GM23338 (cell line): ENCODE results near the gene POLR3A. TPM values are rescaled to one million over a fixed set of nuclear protein-coding genes. Genes with fewer than 3 reads are reported as not detected.

Experiments used
- ATAC-seq: fragments of 200-7000 bp; cut with Tn5 transposase; 3 replicates; pipeline ENCODE4 v1.9.1; 2020
- DNase-seq: peaks from one replicate; pipeline ENCODE4 v3.0.0-alpha.2; 2015; ENCODE audit warnings: low spot score
- H2AFZ ChIP-seq: fragments of 200-600 bp; sonication (generic); 2 replicates; pipeline ENCODE4 v1.8.0; 2016; ENCODE audit warnings: antibody characterized with exemption, mild to moderate bottlenecking, moderate library complexity
- H3F3A ChIP-seq: fragments of 200-600 bp; sonication (generic); replicated peaks from 2 replicates; pipeline ENCODE4 v1.8.0; 2017; ENCODE audit warnings: antibody characterized with exemption, mixed run types, low read depth
- H3K27ac ChIP-seq: fragments of 200-600 bp; sonication (generic); 2 replicates; pipeline ENCODE4 v1.6.1; 2016; ENCODE audit warnings: low read depth
- H3K27me3 ChIP-seq: fragments of 200-600 bp; sonication (generic); 2 replicates; pipeline ENCODE4 v1.8.0; 2016; ENCODE audit warnings: mild to moderate bottlenecking, mixed run types, moderate library complexity; ENCODE audit not compliant: insufficient read depth
- H3K36me3 ChIP-seq: fragments of 200-600 bp; sonication (generic); 2 replicates; pipeline ENCODE4 v1.8.0; 2016; ENCODE audit warnings: mild to moderate bottlenecking; ENCODE audit not compliant: insufficient read depth
- H3K4me1 ChIP-seq: fragments of 200-600 bp; sonication (generic); 2 replicates; pipeline ENCODE4 v1.8.0; 2016; ENCODE audit warnings: mild to moderate bottlenecking, moderate library complexity; ENCODE audit not compliant: insufficient read depth
- H3K4me2 ChIP-seq: fragments of 200-600 bp; sonication (generic); 2 replicates; pipeline ENCODE4 v1.7.1; 2017; ENCODE audit warnings: mixed run types
- H3K4me3 ChIP-seq: fragments of 200-600 bp; sonication (generic); 2 replicates; pipeline ENCODE4 v1.6.1; 2016; ENCODE audit warnings: mixed run types
- H3K79me2 ChIP-seq: fragments of 200-600 bp; sonication (generic); replicated peaks from 2 replicates; pipeline ENCODE4 v1.8.0; 2017; ENCODE audit warnings: mild to moderate bottlenecking; ENCODE audit not compliant: insufficient read depth
- H3K9me2 ChIP-seq: fragments of 200-600 bp; sonication (generic); 2 replicates; pipeline ENCODE4 v1.8.0; 2017; ENCODE audit not compliant: insufficient read depth
- H4K20me1 ChIP-seq: fragments of 200-600 bp; sonication (generic); replicated peaks from 2 replicates; pipeline ENCODE4 v1.8.0; 2017; ENCODE audit warnings: mild to moderate bottlenecking; ENCODE audit not compliant: insufficient read depth
- H3K27ac Mint-ChIP-seq: 2 replicates; pipeline ENCODE4 v1.8.0; 2020; ENCODE audit warnings: inconsistent platforms, mild to moderate bottlenecking, moderate library complexity, mixed read lengths
- H3K27me3 Mint-ChIP-seq: 3 replicates; pipeline ENCODE4 v1.8.0; 2022; ENCODE audit warnings: low read depth, mild to moderate bottlenecking, moderate library complexity, mixed read lengths, inconsistent platforms; ENCODE audit not compliant: insufficient read depth, poor library complexity
- H3K36me3 Mint-ChIP-seq: 3 replicates; pipeline ENCODE4 v1.8.0; 2021; ENCODE audit warnings: low read depth, mild to moderate bottlenecking, inconsistent platforms, moderate library complexity, mixed read lengths
- H3K4me1 Mint-ChIP-seq: 3 replicates; pipeline ENCODE4 v1.8.0; 2020; ENCODE audit warnings: mild to moderate bottlenecking, inconsistent platforms, mixed read lengths
- H3K4me3 Mint-ChIP-seq: 3 replicates; pipeline ENCODE4 v1.8.0; 2021; ENCODE audit warnings: moderate library complexity, mild to moderate bottlenecking, inconsistent platforms, mixed read lengths
- H3K9me3 Mint-ChIP-seq: 3 replicates; pipeline ENCODE4 v1.8.0; 2020; ENCODE audit warnings: moderate library complexity, mild to moderate bottlenecking, inconsistent platforms, mixed read lengths
- CREB1 ChIP-seq: fragments of 250-450 bp; sonication (Bioruptor Pico); IDR thresholded peaks from 2 replicates; pipeline ENCODE4 v1.5.0; 2020; ENCODE audit warnings: low read depth, mild to moderate bottlenecking, moderate library complexity
- EZH2 ChIP-seq: fragments of 200-600 bp; sonication (generic); IDR thresholded peaks from one replicate; pipeline ENCODE4 v1.8.0; 2017; ENCODE audit warnings: antibody characterized with exemption, mild to moderate bottlenecking, low read depth; ENCODE audit not compliant: unreplicated experiment
- EZH2phosphoT487 ChIP-seq: fragments of 200-600 bp; sonication (generic); IDR thresholded peaks from one replicate; pipeline ENCODE4 v1.8.1; 2018; ENCODE audit warnings: antibody characterized with exemption; ENCODE audit not compliant: unreplicated experiment
- JUNB ChIP-seq: IDR thresholded peaks from one replicate; pipeline ENCODE4 v1.6.1; 2016; ENCODE audit warnings: antibody characterized with exemption; ENCODE audit not compliant: unreplicated experiment
- NANOG ChIP-seq: IDR thresholded peaks from 2 replicates; pipeline ENCODE4 v1.6.1; 2016; ENCODE audit warnings: antibody characterized with exemption, borderline replicate concordance
- POLR2AphosphoS5 ChIP-seq: IDR thresholded peaks from 2 replicates; pipeline ENCODE4 v1.6.1; 2016; ENCODE audit warnings: antibody characterized with exemption, low read depth
- REST ChIP-seq: IDR thresholded peaks from one replicate; pipeline ENCODE4 v1.6.1; 2018; ENCODE audit warnings: antibody characterized with exemption; ENCODE audit not compliant: unreplicated experiment
- STAT1 ChIP-seq: IDR thresholded peaks from one replicate; pipeline ENCODE4 v1.6.1; 2016; ENCODE audit warnings: antibody characterized with exemption; ENCODE audit not compliant: unreplicated experiment
- ZNF114 ChIP-seq: fragments of 250-450 bp; sonication (Bioruptor Pico); IDR thresholded peaks from 2 replicates; pipeline ENCODE4 v1.5.0; 2020; ENCODE audit warnings: mild to moderate bottlenecking, moderate library complexity
- ZNF331 ChIP-seq: fragments of 250-450 bp; sonication (Bioruptor Pico); IDR thresholded peaks from 2 replicates; pipeline ENCODE4 v1.5.0; 2020; ENCODE audit warnings: low read depth, mild to moderate bottlenecking, moderate library complexity
- polyA plus RNA-seq: library from polyadenylated mRNA; unstranded; fragments of >200 nt; fragmentation: Nextera tagmentation; extraction: Ambion mirVana; gene quantifications from 2 replicates; pipeline ENCODE4 v1.2.1, GENCODE V29; 2016
- total RNA-seq: library from RNA; depleted of rRNA; stranded (reverse); fragments of >200 nt; shearing (Covaris generic); gene quantifications from 2 replicates; pipeline ENCODE4 v1.2.3, GENCODE V29; 2014
- TF ChIP-seq, protein P1 (sequence below): IDR thresholded peaks from 2 replicates; pipeline ENCODE4 v1.6.1; 2016; ENCODE audit warnings: antibody characterized with exemption
- TF ChIP-seq, protein P2 (sequence below), 2 experiments: fragments of 200-600 bp in 1 of 2; sonication (generic) in 1 of 2; conservative IDR thresholded peaks; 2 replicates each; pipeline versions ENCODE4 v1.5.1 to v1.6.1; 2016 to 2017; ENCODE audit warnings: antibody characterized with exemption in 2 of 2, low read depth in 2 of 2, mild to moderate bottlenecking in 2 of 2, moderate library complexity in 1 of 2
- TF ChIP-seq, protein P3 (sequence below): fragments of 250-450 bp; sonication (Bioruptor Pico); IDR thresholded peaks from 2 replicates; pipeline ENCODE4 v1.5.0; 2020; ENCODE audit warnings: mild to moderate bottlenecking, moderate library complexity

Gene POLR3A
- total and polyA plus RNA-seq, 2 experiments from 2014 or later: 11.6 to 35.5 TPM

- TF ChIP-seq CREB1 (CRISPR knock-in tag) (no peak), JUNB (no peak), POLR2AphosphoS5 (no peak), NANOG (no peak), ZNF331 (no peak), EZH2 (no peak), REST (no peak), EZH2phosphoT487 (no peak), ZNF114 (CRISPR knock-in tag) (no peak), STAT1 (no peak)
- TF ChIP-seq, protein P1, sequence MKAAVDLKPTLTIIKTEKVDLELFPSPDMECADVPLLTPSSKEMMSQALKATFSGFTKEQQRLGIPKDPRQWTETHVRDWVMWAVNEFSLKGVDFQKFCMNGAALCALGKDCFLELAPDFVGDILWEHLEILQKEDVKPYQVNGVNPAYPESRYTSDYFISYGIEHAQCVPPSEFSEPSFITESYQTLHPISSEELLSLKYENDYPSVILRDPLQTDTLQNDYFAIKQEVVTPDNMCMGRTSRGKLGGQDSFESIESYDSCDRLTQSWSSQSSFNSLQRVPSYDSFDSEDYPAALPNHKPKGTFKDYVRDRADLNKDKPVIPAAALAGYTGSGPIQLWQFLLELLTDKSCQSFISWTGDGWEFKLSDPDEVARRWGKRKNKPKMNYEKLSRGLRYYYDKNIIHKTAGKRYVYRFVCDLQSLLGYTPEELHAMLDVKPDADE: no peak
- TF ChIP-seq, protein P2, sequence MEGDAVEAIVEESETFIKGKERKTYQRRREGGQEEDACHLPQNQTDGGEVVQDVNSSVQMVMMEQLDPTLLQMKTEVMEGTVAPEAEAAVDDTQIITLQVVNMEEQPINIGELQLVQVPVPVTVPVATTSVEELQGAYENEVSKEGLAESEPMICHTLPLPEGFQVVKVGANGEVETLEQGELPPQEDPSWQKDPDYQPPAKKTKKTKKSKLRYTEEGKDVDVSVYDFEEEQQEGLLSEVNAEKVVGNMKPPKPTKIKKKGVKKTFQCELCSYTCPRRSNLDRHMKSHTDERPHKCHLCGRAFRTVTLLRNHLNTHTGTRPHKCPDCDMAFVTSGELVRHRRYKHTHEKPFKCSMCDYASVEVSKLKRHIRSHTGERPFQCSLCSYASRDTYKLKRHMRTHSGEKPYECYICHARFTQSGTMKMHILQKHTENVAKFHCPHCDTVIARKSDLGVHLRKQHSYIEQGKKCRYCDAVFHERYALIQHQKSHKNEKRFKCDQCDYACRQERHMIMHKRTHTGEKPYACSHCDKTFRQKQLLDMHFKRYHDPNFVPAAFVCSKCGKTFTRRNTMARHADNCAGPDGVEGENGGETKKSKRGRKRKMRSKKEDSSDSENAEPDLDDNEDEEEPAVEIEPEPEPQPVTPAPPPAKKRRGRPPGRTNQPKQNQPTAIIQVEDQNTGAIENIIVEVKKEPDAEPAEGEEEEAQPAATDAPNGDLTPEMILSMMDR (conservative IDR thresholded peaks at IDR 0.05; ENCODE audit: low read depth in 2 of 2): no peak
- TF ChIP-seq, protein P3, sequence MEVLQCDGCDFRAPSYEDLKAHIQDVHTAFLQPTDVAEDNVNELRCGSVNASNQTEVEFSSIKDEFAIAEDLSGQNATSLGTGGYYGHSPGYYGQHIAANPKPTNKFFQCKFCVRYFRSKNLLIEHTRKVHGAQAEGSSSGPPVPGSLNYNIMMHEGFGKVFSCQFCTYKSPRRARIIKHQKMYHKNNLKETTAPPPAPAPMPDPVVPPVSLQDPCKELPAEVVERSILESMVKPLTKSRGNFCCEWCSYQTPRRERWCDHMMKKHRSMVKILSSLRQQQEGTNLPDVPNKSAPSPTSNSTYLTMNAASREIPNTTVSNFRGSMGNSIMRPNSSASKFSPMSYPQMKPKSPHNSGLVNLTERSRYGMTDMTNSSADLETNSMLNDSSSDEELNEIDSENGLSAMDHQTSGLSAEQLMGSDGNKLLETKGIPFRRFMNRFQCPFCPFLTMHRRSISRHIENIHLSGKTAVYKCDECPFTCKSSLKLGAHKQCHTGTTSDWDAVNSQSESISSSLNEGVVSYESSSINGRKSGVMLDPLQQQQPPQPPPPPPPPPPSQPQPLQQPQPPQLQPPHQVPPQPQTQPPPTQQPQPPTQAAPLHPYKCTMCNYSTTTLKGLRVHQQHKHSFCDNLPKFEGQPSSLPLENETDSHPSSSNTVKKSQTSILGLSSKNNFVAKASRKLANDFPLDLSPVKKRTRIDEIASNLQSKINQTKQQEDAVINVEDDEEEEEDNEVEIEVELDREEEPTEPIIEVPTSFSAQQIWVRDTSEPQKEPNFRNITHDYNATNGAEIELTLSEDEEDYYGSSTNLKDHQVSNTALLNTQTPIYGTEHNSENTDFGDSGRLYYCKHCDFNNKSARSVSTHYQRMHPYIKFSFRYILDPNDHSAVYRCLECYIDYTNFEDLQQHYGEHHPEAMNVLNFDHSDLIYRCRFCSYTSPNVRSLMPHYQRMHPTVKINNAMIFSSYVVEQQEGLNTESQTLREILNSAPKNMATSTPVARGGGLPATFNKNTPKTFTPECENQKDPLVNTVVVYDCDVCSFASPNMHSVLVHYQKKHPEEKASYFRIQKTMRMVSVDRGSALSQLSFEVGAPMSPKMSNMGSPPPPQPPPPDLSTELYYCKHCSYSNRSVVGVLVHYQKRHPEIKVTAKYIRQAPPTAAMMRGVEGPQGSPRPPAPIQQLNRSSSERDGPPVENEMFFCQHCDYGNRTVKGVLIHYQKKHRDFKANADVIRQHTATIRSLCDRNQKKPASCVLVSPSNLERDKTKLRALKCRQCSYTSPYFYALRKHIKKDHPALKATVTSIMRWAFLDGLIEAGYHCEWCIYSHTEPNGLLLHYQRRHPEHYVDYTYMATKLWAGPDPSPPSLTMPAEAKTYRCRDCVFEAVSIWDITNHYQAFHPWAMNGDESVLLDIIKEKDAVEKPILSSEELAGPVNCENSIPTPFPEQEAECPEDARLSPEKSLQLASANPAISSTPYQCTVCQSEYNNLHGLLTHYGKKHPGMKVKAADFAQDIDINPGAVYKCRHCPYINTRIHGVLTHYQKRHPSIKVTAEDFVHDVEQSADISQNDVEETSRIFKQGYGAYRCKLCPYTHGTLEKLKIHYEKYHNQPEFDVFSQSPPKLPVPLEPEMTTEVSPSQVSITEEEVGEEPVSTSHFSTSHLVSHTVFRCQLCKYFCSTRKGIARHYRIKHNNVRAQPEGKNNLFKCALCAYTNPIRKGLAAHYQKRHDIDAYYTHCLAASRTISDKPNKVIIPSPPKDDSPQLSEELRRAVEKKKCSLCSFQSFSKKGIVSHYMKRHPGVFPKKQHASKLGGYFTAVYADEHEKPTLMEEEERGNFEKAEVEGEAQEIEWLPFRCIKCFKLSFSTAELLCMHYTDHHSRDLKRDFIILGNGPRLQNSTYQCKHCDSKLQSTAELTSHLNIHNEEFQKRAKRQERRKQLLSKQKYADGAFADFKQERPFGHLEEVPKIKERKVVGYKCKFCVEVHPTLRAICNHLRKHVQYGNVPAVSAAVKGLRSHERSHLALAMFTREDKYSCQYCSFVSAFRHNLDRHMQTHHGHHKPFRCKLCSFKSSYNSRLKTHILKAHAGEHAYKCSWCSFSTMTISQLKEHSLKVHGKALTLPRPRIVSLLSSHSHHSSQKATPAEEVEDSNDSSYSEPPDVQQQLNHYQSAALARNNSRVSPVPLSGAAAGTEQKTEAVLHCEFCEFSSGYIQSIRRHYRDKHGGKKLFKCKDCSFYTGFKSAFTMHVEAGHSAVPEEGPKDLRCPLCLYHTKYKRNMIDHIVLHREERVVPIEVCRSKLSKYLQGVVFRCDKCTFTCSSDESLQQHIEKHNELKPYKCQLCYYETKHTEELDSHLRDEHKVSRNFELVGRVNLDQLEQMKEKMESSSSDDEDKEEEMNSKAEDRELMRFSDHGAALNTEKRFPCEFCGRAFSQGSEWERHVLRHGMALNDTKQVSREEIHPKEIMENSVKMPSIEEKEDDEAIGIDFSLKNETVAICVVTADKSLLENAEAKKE (CRISPR knock-in tag): no peak
- Mint-ChIP-seq H3K36me3 (peaks cover 8% of the 10 kb centered on the region; the same call in 2 of the 3 replicates), H3K27me3 (peaks cover 11% of the 10 kb centered on the region), H3K9me3 (no peaks in the 10 kb centered on the region; the same call in 2 of the 3 replicates), H3K4me1 (peaks cover 29% of the 10 kb centered on the region), H3K27ac (peak overlapping the region; percentile 80; the same call in 1 of the 2 replicates), H3K4me3 (peak overlapping the region; percentile 71)
- Histone ChIP-seq H3K27me3 (peaks cover 9% of the 10 kb centered on the region), H3F3A (peaks cover 14% of the 10 kb centered on the region), H2AFZ (peak overlapping the region; percentile 97), H3K9me2 (no peaks in the 10 kb centered on the region), H3K4me1 (peaks cover 25% of the 10 kb centered on the region), H4K20me1 (peaks cover 5% of the 10 kb centered on the region; the same call in 1 of the 2 replicates), H3K36me3 (no peaks in the 10 kb centered on the region), H3K4me3 (peak overlapping the region; percentile 76), H3K4me2 (peak overlapping the region; percentile 87), H3K79me2 (peaks cover 33% of the 10 kb centered on the region), H3K27ac (peak overlapping the region; percentile 76; the same call in 1 of the 2 replicates)
- DNase-seq (peak; percentile 67), ATAC-seq (peak; percentile 5)
Observed at GRCh38 chr10:77927402-77928246, 101.7 kb downstream of the POLR3A start.
